ENCODE measurements around the gene DIP2B.
A peak's percentile ranks its signal among the peaks of the same experiment; 100 is the strongest.

The DIP2B gene

DNA sequence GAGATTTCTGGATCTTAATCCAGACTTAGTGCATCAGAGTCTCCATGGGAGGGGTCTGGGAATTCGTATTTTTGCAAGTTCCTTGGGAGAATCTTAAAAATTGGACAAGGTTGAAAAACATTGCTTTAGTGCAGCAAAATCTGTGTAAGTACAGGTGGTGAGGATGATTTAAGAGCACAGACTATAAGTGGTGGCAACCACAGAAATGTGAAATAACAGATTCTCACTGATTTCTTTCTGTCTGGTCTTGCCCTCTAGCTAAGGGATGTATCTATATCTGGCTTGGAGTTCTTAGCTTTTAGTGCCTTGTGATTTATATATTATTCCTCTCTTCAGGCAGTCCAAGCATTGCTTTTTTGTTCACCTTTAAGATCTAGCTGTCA lies 116.2 kb downstream of the DIP2B start:
- CTCF ChIA-PET = no interaction called here

DNA sequence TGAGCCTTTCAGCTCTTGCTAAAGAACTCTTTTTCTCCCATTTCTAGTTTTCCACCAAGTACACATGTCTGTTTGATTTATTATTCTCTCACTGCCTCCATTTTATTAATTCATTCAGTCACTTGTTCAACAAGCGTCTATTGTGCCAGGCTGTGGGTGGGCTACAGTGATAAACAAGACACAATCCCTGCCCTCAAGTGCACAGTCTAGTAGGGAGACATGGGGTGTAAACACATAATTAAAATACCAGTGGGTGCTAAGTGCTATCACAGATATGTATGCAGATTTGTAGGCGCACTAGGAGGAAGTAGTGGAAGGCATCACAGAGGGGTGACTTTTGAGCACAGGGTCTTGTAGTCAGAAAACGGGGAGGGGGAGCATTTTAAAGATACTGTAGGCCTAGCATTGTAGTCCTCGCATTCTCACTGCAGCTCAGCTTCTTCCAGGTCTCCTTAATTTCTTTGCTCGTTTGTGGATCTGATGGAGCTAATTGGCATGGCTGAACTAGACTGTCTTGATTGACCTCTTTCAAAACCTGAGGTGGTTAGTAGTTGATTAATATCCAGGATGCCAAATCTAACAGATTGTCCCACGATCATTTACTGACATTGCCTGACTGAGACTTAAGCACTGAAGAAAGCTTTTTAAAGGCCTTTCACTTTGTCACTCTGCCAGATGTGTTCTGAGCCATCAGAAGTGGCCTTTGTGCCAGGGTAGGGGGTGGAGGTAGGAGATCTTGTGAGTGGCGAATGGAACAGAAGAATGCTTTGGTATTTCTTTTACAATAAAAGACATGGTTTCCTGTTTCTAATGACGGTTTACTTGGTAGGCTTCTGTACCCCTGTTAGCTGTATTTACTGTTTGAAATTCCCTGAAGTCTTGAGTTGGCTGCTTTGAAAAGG lies 116.9 kb downstream of the DIP2B start:
- ChIA-PET CTCF (no interaction called here), POLR2A (no interaction called here)
- TF ChIP-seq PKNOX1 (IDR thresholded peaks at IDR 0.05) (0 out of 2 replicates have a peak, but pooled peaks have one; percentile 39), FOXM1 (IDR thresholded peaks at IDR 0.05; ENCODE audit: borderline replicate concordance) (no peak)
- no peak for DNase-seq (ENCODE audit: extremely low spot score)

More for the DNA sequence above, 116.2 kb downstream of the DIP2B start:
- TF ChIP-seq ARNT (IDR thresholded peaks at IDR 0.05) = no peak
- TF ChIP-seq SUZ12 (IDR thresholded peaks at IDR 0.05) = no peak
- no peak for TF ChIP-seq FOXM1 (IDR thresholded peaks at IDR 0.05; ENCODE audit: borderline replicate concordance)
- DNase-seq (ENCODE audit: extremely low spot score) = no peak
- POLR2A ChIA-PET = interaction anchor here (1.3 kb wide), 1 partner anchor 115 kb away, joined by 5 read pairs; no protein-coding TSS in a partner anchor

GRCh38 chr12:50625029-50625925 lies 120.5 kb downstream of the DIP2B start:
- TF ChIP-seq FOXK2 (IDR thresholded peaks at IDR 0.05) (no peak), CTBP1 (IDR thresholded peaks at IDR 0.05; ENCODE audit: borderline replicate concordance) (no peak), PKNOX1 (IDR thresholded peaks at IDR 0.05) (no peak), LEF1 (IDR thresholded peaks at IDR 0.05; ENCODE audit: borderline replicate concordance) (no peak), SUZ12 (IDR thresholded peaks at IDR 0.05) (no peak), TARDBP (IDR thresholded peaks at IDR 0.05) (no peak), FOXA1 (IDR thresholded peaks at IDR 0.05) (no peak), BHLHE40 (IDR thresholded peaks at IDR 0.05; ENCODE audit: borderline replicate concordance) (no peak), L3MBTL2 (conservative IDR thresholded peaks at IDR 0.05) (no peak), ARNT (IDR thresholded peaks at IDR 0.05) (no peak), FOXM1 (IDR thresholded peaks at IDR 0.05; ENCODE audit: borderline replicate concordance) (no peak), SP1 (IDR thresholded peaks at IDR 0.05) (no peak), ZNF384 (IDR thresholded peaks at IDR 0.05) (no peak), ELF4 (IDR thresholded peaks at IDR 0.05) (no peak), NFRKB (IDR thresholded peaks at IDR 0.05) (no peak), HDGF (IDR thresholded peaks at IDR 0.05; ENCODE audit: borderline replicate concordance) (no peak)
- CTCF ChIA-PET = no interaction called here
- no peak for DNase-seq (ENCODE audit: extremely low spot score)
- POLR2A ChIA-PET = no interaction called here

- POLR2A ChIA-PET = no interaction called here
- CTCF ChIA-PET = no interaction called here
- DNase-seq (ENCODE audit: extremely low spot score) = no peak
- TF ChIP-seq TARDBP (IDR thresholded peaks at IDR 0.05) = no peak
- TF ChIP-seq FOXK2 (IDR thresholded peaks at IDR 0.05) = no peak
- no peak for TF ChIP-seq ZNF384 (IDR thresholded peaks at IDR 0.05)
- no peak for TF ChIP-seq ARNT (IDR thresholded peaks at IDR 0.05)
- TF ChIP-seq CTBP1 (IDR thresholded peaks at IDR 0.05; ENCODE audit: borderline replicate concordance) = no peak
- TF ChIP-seq FOXM1 (IDR thresholded peaks at IDR 0.05; ENCODE audit: borderline replicate concordance) = no peak
Observed at GRCh38 chr12:50626026-50626425, 121.2 kb downstream of the DIP2B start.

DNA sequence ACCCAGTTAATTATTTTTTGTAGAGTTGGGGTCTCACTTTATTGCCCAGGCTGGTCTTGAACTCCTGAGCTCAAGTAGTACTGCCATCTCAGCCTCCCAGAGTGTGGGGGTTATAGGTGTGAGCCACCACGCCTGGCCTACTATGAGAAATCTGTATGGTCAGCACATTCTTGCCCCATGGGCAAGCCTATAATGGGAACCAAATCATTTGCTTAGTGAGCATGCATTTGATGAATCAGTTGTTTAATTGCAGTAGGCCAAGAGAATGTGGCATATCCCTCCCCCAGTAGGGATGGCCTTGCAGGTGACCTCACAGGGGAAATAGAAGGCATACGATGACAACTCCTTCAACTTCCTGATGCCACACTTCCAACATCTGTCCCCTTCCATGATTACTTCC lies 122.7 kb downstream of the DIP2B start:
- TF ChIP-seq SUZ12 (IDR thresholded peaks at IDR 0.05) (no peak), FOXK2 (IDR thresholded peaks at IDR 0.05) (no peak), ZNF384 (IDR thresholded peaks at IDR 0.05) (no peak), NFRKB (IDR thresholded peaks at IDR 0.05) (no peak), L3MBTL2 (conservative IDR thresholded peaks at IDR 0.05) (no peak), LEF1 (IDR thresholded peaks at IDR 0.05; ENCODE audit: borderline replicate concordance) (no peak), BHLHE40 (IDR thresholded peaks at IDR 0.05; ENCODE audit: borderline replicate concordance) (no peak), TARDBP (IDR thresholded peaks at IDR 0.05) (no peak)
- POLR2A ChIA-PET = no interaction called here
- no peak for DNase-seq (ENCODE audit: extremely low spot score)
- CTCF ChIA-PET = interaction anchor here (1.0 kb wide), 1 partner anchor 20 kb away, joined by 3 read pairs; no protein-coding TSS in a partner anchor

- TF ChIP-seq FOXK2 (IDR thresholded peaks at IDR 0.05) (no peak), TARDBP (IDR thresholded peaks at IDR 0.05) (no peak), FOXA1 (IDR thresholded peaks at IDR 0.05) (no peak), FOXM1 (IDR thresholded peaks at IDR 0.05; ENCODE audit: borderline replicate concordance) (no peak), HDGF (IDR thresholded peaks at IDR 0.05; ENCODE audit: borderline replicate concordance) (no peak), ZNF384 (IDR thresholded peaks at IDR 0.05) (no peak), NFRKB (IDR thresholded peaks at IDR 0.05) (no peak), SUZ12 (IDR thresholded peaks at IDR 0.05) (no peak), LEF1 (IDR thresholded peaks at IDR 0.05; ENCODE audit: borderline replicate concordance) (no peak), SP1 (IDR thresholded peaks at IDR 0.05) (no peak), ARNT (IDR thresholded peaks at IDR 0.05) (no peak), PKNOX1 (IDR thresholded peaks at IDR 0.05) (no peak), ELF4 (IDR thresholded peaks at IDR 0.05) (no peak), L3MBTL2 (conservative IDR thresholded peaks at IDR 0.05) (no peak), CTBP1 (IDR thresholded peaks at IDR 0.05; ENCODE audit: borderline replicate concordance) (no peak), BHLHE40 (IDR thresholded peaks at IDR 0.05; ENCODE audit: borderline replicate concordance) (no peak)
- DNase-seq (ENCODE audit: extremely low spot score) = no peak
- POLR2A ChIA-PET = no interaction called here
- CTCF ChIA-PET = no interaction called here
Observed at GRCh38 chr12:50628394-50628793, 123.6 kb downstream of the DIP2B start.

All from HEK293T (cell line).